ENCODE results near the gene NKD2. TPM values are rescaled to one million over a fixed set of nuclear protein-coding genes. Genes with fewer than 3 reads are reported as not detected.

The NKD2 gene
- total RNA-seq, 2 experiments from 2014 or later = 1.4 to 2.5 TPM

GRCh38 chr5:1083823-1084605 lies 75.4 kb downstream of the NKD2 start:
- Mint-ChIP-seq H3K27ac (no peak overlapping the region), H3K9me3 (no peaks in the 10 kb centered on the region), H3K36me3 (ENCODE audit: low read depth) (peaks cover 10% of the 10 kb centered on the region), H3K27me3 (ENCODE audit: low read depth) (no peaks in the 10 kb centered on the region), H3K4me3 (no peak overlapping the region), H3K4me1 (ENCODE audit: low read depth) (no peaks in the 10 kb centered on the region)
- CTCF ChIA-PET = no interaction called here
- intact Hi-C loops (cut with micrococcal nuclease) = no loop called here
- no peak for DNase-seq

- H3K4me1 Mint-ChIP-seq (ENCODE audit: low read depth) = no peaks in the 10 kb centered on the region
- DNase-seq = no peak
- no peaks in the 10 kb centered on the region for H3K27me3 Mint-ChIP-seq (ENCODE audit: low read depth)
- CTCF ChIA-PET = no interaction called here
- H3K9me3 Mint-ChIP-seq = no peaks in the 10 kb centered on the region
- intact Hi-C loops (cut with micrococcal nuclease) = no loop called here
- no peak overlapping the region for H3K4me3 Mint-ChIP-seq
- no peak overlapping the region for H3K27ac Mint-ChIP-seq
- peaks cover 10% of the 10 kb centered on the region for H3K36me3 Mint-ChIP-seq (ENCODE audit: low read depth)
Measured at GRCh38 chr5:1085391-1085790, 76.8 kb downstream of the NKD2 start.

- intact Hi-C loops (cut with micrococcal nuclease) = no loop called here
- Mint-ChIP-seq H3K9me3 (no peaks in the 10 kb centered on the region), H3K27ac (no peak overlapping the region), H3K36me3 (ENCODE audit: low read depth) (peaks cover 6% of the 10 kb centered on the region), H3K4me3 (no peak overlapping the region), H3K27me3 (ENCODE audit: low read depth) (no peaks in the 10 kb centered on the region), H3K4me1 (ENCODE audit: low read depth) (no peaks in the 10 kb centered on the region)
- CTCF ChIA-PET = interaction anchor here (0.6 kb wide), 1 partner anchor 151 kb away, joined by 3 read pairs; no protein-coding TSS in a partner anchor
- DNase-seq = no peak
Measured at GRCh38 chr5:1086137-1086536, 77.5 kb downstream of the NKD2 start.

GRCh38 chr5:1086871-1087270 lies 78.3 kb downstream of the NKD2 start:
- intact Hi-C loops (cut with micrococcal nuclease) = no loop called here
- H3K4me1 Mint-ChIP-seq (ENCODE audit: low read depth) = no peaks in the 10 kb centered on the region
- no peaks in the 10 kb centered on the region for H3K27me3 Mint-ChIP-seq (ENCODE audit: low read depth)
- peaks cover 5% of the 10 kb centered on the region for H3K36me3 Mint-ChIP-seq (ENCODE audit: low read depth)
- no peak for DNase-seq
- H3K4me3 Mint-ChIP-seq = no peak overlapping the region
- CTCF ChIA-PET = no interaction called here
- no peak overlapping the region for H3K27ac Mint-ChIP-seq
- H3K9me3 Mint-ChIP-seq = no peaks in the 10 kb centered on the region

- peaks cover 5% of the 10 kb centered on the region for H3K36me3 Mint-ChIP-seq (ENCODE audit: low read depth)
- intact Hi-C loops (cut with micrococcal nuclease) = no loop called here
- no peak overlapping the region for H3K27ac Mint-ChIP-seq
- no peak overlapping the region for H3K4me3 Mint-ChIP-seq
- H3K9me3 Mint-ChIP-seq = no peaks in the 10 kb centered on the region
- CTCF ChIA-PET = no interaction called here
- DNase-seq = no peak
- H3K27me3 Mint-ChIP-seq (ENCODE audit: low read depth) = no peaks in the 10 kb centered on the region
- no peaks in the 10 kb centered on the region for H3K4me1 Mint-ChIP-seq (ENCODE audit: low read depth)
Measured at GRCh38 chr5:1087428-1087827, 78.8 kb downstream of the NKD2 start.

GRCh38 chr5:1088031-1088430 lies 79.4 kb downstream of the NKD2 start:
- intact Hi-C loops (cut with micrococcal nuclease) = no loop called here
- Mint-ChIP-seq H3K27me3 (ENCODE audit: low read depth) (no peaks in the 10 kb centered on the region), H3K4me3 (no peak overlapping the region), H3K36me3 (ENCODE audit: low read depth) (peaks cover 5% of the 10 kb centered on the region), H3K9me3 (no peaks in the 10 kb centered on the region), H3K27ac (no peak overlapping the region), H3K4me1 (ENCODE audit: low read depth) (no peaks in the 10 kb centered on the region)
- CTCF ChIA-PET = no interaction called here
- no peak for DNase-seq

Small RNA genes lying within 50 kb of the gene (microRNA-seq; reads per million reads assigned to microRNA genes)
- not detected for gene MIR4635 (ENCODE audit: borderline microRNAs expressed, borderline replicate concordance)

Other genes starting within 250 kb of the NKD2 start
- gene ZDHHC11B, start 224.1 kb upstream of the NKD2 start, total RNA-seq = not detected
- gene ZDHHC11, start 157.8 kb upstream of the NKD2 start, total RNA-seq = 1 to 10 TPM; 3.6 TPM
- gene BRD9, start 116.0 kb upstream of the NKD2 start, total RNA-seq = 10 to 100 TPM; 42.4 to 45.4 TPM
- gene TRIP13, start 115.9 kb upstream of the NKD2 start, total RNA-seq = 10 to 100 TPM; 24.0 to 29.9 TPM
- 10 to 100 TPM; 12.6 to 13.6 TPM for gene SLC12A7, start 103.3 kb downstream of the NKD2 start, total RNA-seq
- not detected for gene SLC6A19, start 192.8 kb downstream of the NKD2 start, total RNA-seq
- gene SLC6A18, start 216.6 kb downstream of the NKD2 start, total RNA-seq = not detected